ENCODE results near the gene HAP1.
A peak's percentile ranks its signal among the peaks of the same experiment; 100 is the strongest.
"Not testable (repeated sequence)": the region's sequence is repeated elsewhere in the genome, so short reads cannot be mapped to it uniquely, and the experiment has no call there.

The HAP1 gene

GRCh38 chr17:41724476-41725050 lies 9.9 kb downstream of the HAP1 start:
- no peak for DNase-seq (ENCODE audit: low read depth in 2 of 2)

- no peak for DNase-seq (ENCODE audit: low read depth in 2 of 2)
Observed at GRCh38 chr17:41723801-41724475, 10.5 kb downstream of the HAP1 start.

- DNase-seq (ENCODE audit: low read depth in 2 of 2), result no peak
Observed at GRCh38 chr17:41722231-41722630, 12.2 kb downstream of the HAP1 start.

DNA sequence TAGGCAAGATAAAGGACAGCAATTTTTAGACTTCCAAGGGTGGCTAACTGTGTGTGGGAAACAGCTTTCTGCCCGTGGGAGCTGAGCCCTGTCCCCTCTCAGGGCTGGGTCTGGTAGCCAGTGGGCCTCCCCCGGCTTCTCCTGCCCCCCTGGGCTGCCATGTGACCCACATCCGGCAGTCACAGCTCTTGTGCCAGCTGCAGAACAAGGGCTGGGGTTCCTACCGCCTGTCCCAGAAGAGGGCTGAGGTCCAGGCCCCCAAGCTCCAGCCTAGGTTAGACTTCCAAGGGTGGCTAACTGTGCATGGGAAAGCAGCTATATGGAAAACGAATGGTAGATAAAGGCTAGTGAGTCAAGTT lies 16.2 kb downstream of the HAP1 start:
- DNase-seq (ENCODE audit: low read depth in 2 of 2), result no peak

DNA sequence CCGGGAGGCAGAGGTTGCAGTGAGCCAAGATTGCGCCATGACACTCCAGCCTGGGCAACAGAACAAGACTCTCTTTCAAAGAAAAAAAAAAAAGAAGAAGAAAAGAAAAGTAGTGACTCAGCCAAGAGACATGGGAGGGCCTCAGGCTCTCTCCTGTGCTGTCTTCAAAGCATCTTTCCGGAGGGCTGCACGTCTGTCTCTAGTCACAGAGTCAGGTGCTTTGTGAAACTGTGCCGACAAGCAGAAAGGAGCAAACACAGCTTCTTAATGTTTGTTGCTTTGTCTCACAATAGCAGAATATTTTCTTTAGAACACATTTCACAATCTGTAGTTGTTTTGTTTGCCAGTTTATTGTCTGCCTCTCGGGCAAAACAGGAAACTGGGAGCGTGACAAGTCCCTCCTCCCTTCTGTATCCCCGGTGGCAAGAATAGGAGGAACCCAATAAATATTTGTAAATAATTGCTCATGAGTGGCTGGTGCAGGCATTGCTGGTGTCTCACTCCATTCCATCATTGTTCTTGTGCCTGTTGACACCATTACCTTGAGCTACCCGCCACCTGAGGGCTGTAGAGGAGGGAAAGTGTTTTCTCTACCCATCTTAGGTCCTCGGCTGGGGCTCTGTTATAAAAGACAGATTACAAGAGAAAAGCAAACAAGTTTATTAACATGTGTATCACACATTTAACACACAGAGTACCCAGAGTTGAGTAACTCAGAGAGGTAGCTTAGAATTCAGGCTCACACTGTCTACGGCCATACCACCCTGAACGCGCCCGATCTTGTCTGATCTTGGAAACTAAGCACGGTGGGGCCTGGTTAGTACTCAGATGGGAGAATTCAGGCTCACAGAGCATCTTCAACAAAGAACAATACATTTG lies 16.8 kb downstream of the HAP1 start:
- DNase-seq (ENCODE audit: low read depth in 2 of 2), result no peak

DNA sequence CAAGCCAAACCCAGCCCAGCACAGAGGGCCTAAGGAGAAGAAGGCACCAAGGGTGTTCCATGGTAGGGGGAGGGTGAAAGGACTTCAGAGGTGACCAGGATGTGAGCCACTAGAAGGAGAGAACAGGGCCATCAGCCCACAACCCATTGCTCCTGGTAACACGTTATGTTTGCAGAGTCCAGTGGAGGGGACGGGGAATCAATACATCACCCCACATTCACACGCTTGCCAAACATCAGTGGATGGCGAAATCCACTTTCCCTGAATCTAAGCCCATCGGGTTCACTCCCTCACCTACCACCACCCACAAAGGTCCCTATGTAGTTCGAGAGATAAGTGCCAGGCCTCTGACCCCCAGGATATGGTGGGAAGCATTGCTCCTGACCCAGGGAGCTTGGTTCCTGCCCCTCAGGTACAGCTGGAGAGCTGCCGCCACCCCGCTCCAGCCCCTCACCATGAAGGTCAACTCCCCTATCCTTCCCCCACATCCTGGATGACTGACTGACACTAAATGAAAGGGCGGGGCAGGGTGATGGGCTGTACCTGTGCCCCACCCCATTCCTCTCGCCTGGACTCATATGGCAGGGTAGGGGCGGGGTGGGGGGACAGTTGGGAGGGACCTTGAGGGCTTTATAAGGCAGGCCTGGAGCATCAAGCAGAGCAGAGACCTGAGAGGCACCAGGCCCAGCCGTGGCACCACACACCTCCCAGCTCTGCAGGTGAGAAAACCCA lies 22.6 kb downstream of the HAP1 start, which contains the start of gene GAST:
TSS of gene GAST (plus strand) at position 663 of the 732 bp plus-strand sequence. CDS start 3,106 bp downstream, outside the sequence.
- no peak for DNase-seq (ENCODE audit: low read depth in 2 of 2)

DNA sequence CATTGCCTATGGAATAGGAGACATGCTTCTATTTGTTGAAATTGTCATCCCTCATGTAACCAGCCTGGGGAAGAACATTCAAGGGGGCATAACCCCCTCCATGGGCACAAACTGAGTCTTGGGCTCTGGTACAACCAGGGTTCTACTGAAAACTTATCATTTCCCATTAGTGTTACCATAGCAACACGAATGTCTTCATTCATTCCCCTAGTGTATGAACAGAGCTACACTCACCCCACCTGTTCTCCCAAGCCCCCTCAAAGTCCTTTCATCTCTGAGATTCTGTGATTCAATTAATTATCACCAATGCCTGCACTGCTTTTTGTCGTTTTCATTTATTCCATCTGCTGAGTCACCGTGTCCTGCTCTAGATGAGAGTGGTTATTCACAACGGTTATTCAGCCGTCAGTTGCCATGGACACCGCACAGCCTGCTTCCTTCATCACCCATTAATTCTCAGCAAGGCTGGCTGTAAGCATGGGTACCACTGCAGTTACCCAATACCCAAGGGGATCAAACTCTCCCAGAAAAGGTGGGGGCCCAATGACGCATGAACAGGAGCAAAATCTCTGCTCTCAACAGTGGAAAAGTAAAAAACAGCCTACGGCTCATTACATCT lies 23.9 kb downstream of the HAP1 start:
- DNase-seq (ENCODE audit: low read depth in 2 of 2), result no peak

- DNase-seq (ENCODE audit: low read depth in 2 of 2), result no peak
Observed at GRCh38 chr17:41707803-41708669, 26.4 kb downstream of the HAP1 start.

DNA sequence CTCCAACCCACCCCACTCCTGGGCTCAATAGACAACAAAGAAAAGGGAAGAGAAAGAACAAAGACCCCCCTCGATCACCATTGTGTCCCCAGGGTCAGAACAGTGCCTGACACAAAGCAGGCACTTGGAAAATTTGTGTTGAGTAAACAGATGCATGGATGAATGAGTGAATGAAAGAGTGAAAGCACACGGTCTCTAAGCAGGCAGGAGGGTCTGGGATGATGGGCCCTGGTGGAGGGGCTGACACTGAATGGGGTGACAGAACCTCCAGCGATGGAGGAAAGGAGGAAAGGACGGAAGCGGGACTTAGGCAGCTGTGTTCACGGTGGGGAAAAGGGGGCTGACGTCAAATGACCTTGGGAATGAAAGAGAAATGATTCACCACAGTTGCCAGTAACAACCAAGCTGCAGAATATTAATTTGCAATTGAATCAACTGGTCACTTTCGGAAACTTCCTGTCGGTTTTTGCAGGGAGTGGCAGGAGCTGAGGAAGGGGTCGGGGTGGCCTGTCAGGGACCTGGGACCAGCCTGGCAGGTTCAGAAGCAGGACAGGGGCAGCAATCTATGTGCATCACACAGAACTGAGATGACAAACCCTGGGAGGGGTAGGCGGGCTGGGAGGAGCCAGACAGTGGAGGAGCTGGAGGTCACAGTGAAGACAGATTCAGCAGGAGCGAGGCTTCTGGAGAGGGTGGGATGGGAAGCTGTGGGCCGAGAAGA lies 29.0 kb downstream of the HAP1 start:
- DNase-seq (ENCODE audit: low read depth in 2 of 2), result no peak

- no peak for DNase-seq (ENCODE audit: low read depth in 2 of 2)
Observed at GRCh38 chr17:41702712-41703111, 31.7 kb downstream of the HAP1 start.

DNA sequence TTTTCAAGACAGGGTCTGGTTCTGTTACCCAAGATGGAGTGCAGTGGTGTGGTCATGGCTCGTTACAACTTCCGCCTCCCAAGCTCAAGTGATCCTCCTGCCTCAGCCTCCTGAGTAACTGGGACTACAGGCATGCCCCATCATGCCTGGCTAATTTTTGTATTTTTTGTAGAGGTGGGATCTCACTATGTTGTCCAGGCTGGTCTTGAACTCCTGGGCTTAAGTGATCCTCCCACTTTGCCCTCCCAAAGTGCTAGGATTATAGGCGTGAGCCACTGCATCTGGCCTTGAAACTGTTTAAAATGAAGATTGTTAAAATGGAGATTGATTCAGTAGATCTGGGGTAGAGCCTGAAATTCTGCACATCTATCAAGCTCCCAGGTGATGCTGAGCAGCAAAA lies 33.6 kb downstream of the HAP1 start:
- DNase-seq (ENCODE audit: low read depth in 2 of 2), result not testable (repeated sequence)

DNA sequence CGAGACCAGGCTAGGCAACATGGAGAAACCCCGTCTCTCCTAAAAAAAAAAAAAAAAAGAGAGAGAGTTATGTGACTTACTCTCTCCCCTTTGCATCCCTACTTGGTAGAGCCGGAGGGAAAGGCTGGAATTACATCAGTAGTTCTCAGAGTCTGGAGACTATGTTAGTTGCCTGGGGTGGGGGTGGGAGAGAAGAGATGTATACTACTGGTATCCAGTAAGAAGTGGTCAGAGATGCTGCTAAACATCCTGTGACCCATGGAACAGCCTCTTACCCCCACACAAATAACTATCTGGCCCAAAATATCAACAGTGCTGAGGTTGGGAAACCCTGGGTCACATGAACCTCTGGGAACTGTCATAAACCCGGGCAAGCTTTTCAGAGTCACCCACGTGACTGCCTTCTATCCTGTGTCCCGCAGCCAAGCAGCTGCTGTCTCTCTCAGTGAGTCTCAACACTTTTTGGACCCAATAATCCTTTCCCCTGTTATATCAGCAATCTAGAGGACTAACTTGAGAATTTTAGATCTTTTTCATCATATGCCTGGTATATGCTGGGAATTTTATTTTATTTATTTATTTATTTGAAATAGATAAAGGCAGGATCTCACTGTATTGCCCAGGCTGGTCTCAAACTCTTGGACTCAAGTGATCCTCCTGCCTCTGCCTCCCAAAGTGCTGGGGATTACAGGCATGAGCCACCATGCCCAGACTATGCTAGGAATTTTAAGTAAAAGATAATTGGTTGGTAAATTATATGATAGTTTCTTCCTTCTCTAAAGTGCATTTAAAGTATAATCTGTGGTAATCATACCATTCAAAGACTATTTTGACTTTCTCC lies 37.1 kb downstream of the HAP1 start:
- DNase-seq (ENCODE audit: low read depth in 2 of 2), result no peak

- DNase-seq (ENCODE audit: low read depth in 2 of 2), result peak; percentile 55 to 68
Observed at GRCh38 chr17:41695954-41696757, 38.3 kb downstream of the HAP1 start.

DNA sequence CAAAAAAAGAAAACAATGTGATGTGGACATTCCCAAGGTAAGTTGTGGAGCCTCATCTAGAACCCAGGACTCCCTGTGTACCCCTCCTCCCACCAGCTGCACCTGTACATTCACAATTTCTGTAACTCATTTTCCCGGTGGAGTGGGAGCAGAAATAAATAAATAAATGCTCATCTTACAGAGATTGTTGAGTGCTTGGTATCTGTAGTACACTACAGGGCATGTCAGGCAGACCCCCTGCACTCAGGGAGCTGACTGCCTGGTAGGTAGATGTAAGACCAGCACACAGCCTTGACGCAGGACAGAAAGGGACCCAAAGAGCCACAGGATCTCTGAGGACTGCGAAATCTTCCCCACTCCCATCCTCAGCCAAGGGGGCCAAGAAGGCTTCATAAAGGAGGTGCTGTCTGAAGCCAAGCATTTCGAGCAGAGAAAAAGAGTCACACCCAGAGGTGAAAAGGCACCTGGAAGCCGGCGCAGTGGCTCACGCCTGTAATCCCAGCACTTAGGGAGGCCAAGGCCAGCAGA lies 39.2 kb downstream of the HAP1 start:
- DNase-seq (ENCODE audit: low read depth in 2 of 2), result no peak

GRCh38 chr17:41692722-41693521 lies 41.5 kb downstream of the HAP1 start:
- DNase-seq (ENCODE audit: low read depth in 2 of 2), result no peak

- DNase-seq (ENCODE audit: low read depth in 2 of 2), result no peak
Observed at GRCh38 chr17:41691031-41691777, 43.2 kb downstream of the HAP1 start.

Measured in stimulated activated CD8-positive, alpha-beta memory T cell treated with anti-CD3 and anti-CD28 coated beads, Interleukin-2, amount 100 ng/mL, for 1 hour (primary cell).